NAMALWA (cell line): ENCODE data around the gene LILRA2.
"Not testable (repeated sequence)": the region's sequence is repeated elsewhere in the genome, so short reads cannot be mapped to it uniquely, and the experiment has no call there.

Experiments
- DNase-seq: peaks from one replicate; pipeline ENCODE4 v3.0.0-alpha.2; 2015; ENCODE audit warnings: low spot score

Gene LILRA2

GRCh38 chr19:54609356-54609791 lies 35.8 kb downstream of the LILRA2 start:
- no peak for DNase-seq

GRCh38 chr19:54612428-54612827 lies 38.8 kb downstream of the LILRA2 start:
- no peak for DNase-seq

- DNase-seq: no peak
These were observed 41.1 kb downstream of the LILRA2 start for GRCh38 chr19:54614726-54615125.

- no peak for DNase-seq
These were observed 42.5 kb downstream of the LILRA2 start for GRCh38 chr19:54616057-54616456.

GRCh38 chr19:54616821-54617560 lies 43.4 kb downstream of the LILRA2 start:
- DNase-seq: no peak

GRCh38 chr19:54620464-54620863 lies 46.9 kb downstream of the LILRA2 start:
- no peak for DNase-seq

- no peak for DNase-seq
These were observed 48.8 kb downstream of the LILRA2 start for GRCh38 chr19:54622431-54622830.

- DNase-seq: not testable (repeated sequence)
These were observed 50.6 kb downstream of the LILRA2 start for GRCh38 chr19:54624234-54624633.

GRCh38 chr19:54624934-54625730 lies 51.5 kb downstream of the LILRA2 start:
- peak; percentile 8 for DNase-seq

- DNase-seq: no peak
These were observed 53.2 kb downstream of the LILRA2 start for GRCh38 chr19:54626757-54627156.

GRCh38 chr19:54627912-54628311 lies 54.3 kb downstream of the LILRA2 start:
- not testable (repeated sequence) for DNase-seq

- DNase-seq: not testable (repeated sequence)
These were observed 56.7 kb downstream of the LILRA2 start, which contains the start of gene LILRB1 for GRCh38 chr19:54630262-54630661. Gene LILRB1 (plus strand): TSS chr19:54630484. CDS start chr19:54631074, 590 bp downstream.

GRCh38 chr19:54630782-54631181 lies 57.2 kb downstream of the LILRA2 start:
- DNase-seq: no peak

GRCh38 chr19:54631489-54632337 lies 58.1 kb downstream of the LILRA2 start:
- DNase-seq: not testable (repeated sequence)

- DNase-seq: not testable (repeated sequence)
These were observed 58.9 kb downstream of the LILRA2 start for GRCh38 chr19:54632517-54632916.

- no peak for DNase-seq
These were observed 59.8 kb downstream of the LILRA2 start for GRCh38 chr19:54633401-54633800.

GRCh38 chr19:54636081-54636480 lies 62.5 kb downstream of the LILRA2 start:
- DNase-seq: not testable (repeated sequence)

GRCh38 chr19:54638683-54639082 lies 65.1 kb downstream of the LILRA2 start:
- DNase-seq: no peak
